Measurements from ENCODE around the gene ARTN.

Gene ARTN

DNA sequence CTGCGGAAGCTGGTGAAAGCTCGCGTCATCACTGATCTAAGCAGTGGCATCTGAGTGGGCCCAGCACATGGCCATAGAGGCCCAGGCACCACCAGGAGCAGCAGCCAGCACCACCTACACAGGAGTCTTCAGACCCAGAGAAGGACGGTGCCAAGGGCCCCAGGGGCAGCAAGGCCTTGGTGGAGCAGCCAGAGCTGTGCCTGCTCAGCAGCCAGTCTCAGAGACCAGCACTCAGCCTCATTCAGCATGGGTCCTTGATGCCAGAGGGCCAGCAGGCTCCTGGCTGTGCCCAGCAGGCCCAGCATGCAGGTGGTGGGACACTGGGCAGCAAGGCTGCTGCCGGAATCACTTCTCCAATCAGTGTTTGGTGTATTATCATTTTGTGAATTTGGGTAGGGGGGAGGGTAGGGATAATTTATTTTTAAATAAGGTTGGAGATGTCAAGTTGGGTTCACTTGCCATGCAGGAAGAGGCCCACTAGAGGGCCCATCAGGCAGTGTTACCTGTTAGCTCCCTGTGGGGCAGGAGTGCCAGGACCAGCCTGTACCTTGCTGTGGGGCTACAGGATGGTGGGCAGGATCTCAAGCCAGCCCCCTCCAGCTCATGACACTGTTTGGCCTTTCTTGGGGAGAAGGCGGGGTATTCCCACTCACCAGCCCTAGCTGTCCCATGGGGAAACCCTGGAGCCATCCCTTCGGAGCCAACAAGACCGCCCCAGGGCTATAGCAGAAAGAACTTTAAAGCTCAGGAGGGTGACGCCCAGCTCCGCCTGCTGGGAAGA lies 3.2 kb upstream of the ARTN start:
- no peak for DNase-seq

DNA sequence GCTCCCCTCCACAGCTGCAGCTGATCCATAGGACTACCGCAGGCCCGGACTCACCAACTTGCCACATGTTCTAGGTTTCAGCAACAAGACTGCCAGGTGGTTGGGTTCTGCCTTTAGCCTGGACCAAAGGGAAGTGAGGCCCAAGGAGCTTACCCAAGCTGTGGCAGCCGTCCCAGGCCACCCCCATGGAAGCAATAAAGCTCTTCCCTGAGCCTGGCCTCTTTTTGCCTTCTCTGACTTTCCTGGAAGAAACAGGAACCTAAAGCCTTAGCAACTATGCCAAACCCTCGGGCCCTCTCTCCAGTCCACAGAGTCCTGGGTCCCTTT lies 2.7 kb upstream of the ARTN start:
- DNase-seq: no peak

DNA sequence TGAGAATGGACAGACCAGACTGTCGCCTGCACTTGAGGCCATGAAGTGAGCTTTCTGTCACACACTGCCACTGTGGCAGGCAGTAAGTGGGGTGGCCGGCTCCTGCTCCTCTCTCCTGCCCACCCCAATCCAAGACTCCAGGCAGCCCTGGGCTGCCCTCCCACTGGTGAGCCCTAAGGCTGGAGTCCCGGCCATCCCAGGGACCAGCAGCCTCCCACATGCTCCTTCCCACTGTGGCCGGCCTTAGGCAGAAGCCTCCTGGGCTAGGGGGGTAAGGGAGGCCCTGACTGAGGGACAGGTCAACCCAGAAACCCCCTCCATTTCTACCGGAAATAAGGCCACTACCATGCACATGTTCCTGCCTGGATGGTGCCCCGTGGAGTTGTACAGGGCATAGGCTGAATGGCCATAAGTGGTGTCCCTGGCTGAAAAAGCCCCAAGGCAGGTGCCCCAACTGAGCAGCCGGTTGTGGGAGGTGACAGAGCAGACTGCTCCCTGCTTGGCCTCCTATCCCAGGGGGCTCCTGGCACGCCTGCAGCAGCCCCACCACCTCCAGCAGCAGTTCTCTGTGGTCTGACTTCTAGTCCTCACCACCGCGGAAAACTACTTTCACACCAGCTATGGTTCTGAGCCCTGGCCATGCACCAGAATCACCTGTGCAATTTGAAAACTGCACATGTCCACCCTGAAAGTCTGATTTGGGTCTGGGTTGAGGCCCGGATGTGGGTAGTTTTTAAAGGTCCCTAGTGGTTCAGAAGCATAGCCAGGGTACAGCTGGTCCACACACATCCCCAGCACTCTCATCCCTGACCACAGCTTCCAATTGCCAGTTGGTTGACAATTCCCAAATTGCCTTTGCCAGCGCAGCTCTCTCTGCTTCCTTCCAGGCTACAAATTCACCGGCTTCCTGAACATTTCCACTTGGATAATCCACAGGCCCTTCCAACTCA lies 1.6 kb upstream of the ARTN start:
- no peak for DNase-seq

DNA sequence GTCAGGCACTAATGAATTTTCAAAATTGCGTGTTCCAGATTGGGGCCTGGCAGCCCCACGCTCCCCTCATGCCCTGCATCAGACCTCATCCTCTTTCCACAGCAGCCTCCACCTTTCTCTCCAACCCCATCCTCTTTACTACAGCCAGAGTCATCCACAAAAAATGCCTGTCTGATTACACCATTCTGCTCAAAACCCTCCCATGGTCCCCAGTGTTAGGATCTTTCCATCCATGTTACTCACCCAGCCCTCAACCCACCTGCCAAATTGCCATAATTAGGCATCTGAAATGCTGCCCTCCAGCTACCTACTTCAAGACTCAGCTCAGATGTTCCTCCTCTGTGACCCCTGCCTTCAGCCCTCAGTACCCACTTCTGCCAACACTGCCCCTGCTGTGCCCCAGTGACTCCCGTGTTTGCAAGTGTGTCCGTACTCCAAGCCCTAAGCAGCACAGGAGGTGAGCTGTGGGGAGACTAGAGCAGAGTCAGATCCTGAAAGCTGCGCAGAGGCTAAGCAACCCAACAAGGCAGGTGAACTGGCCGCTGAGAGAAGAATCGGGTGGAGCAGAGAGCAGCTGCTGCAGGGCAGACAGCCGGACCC lies 715 bp upstream of the ARTN start:
- no peak for DNase-seq

DNA sequence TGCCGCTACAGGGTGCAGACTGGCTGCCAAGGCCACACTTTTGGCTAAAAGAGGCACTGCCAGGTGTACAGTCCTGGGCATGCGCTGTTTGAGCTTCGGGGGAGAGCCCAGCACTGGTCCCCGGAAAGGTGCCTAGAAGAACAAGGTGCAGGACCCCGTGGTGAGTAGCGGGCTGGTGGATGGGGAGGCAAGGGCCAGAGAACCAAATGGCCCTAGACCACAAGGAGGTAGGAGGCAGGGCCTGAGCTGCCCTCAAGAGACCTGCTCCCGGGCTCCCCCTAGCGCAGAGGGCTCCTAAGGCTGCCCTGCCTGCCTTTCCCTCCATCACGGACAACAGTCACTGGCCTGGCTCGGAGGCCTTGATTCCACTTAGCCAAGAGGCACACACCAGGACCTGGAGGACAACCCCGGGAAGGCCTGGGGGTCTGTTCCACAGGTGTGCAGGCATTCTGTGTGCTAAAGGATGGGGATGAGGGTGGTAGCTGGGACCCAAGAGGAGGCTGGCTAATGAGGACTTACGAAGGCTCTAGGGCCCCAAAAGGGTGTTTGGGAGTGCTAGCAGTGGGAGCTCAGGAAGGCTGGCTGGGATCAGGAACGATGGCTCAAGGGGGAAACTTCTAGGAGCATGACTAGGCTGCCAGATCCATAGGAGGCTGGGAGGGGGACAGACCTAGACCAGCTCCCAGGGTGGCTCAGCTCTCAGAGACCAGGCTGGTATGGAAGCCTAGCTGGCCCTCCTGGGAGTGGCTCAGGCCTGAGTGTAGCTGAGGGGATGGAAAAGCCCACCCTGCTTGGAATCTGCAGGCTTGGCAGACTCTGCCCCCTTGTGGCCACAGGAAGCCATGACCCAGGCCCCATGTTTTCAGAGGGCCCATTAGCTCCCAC lies 742 bp downstream of the ARTN start:
- peak in 1 of 2 experiments; percentile 36 for DNase-seq

DNA sequence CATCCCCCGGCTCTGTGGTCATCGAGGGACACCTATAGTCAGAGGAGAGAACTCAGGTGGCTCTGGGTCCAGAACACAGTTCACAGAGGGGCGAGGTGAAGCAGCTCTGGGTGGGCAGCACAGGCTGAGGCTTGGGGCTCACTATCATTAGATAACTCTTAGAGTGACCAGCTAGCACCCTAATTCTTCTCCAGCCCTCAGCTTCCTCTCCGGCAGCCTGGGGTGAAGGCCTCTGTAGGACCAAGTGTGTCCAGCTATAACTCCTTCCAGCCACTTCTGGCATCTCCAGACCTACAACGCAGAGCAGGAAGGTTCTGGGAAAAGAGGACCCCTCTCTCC lies 1.4 kb downstream of the ARTN start:
- DNase-seq: no peak

DNA sequence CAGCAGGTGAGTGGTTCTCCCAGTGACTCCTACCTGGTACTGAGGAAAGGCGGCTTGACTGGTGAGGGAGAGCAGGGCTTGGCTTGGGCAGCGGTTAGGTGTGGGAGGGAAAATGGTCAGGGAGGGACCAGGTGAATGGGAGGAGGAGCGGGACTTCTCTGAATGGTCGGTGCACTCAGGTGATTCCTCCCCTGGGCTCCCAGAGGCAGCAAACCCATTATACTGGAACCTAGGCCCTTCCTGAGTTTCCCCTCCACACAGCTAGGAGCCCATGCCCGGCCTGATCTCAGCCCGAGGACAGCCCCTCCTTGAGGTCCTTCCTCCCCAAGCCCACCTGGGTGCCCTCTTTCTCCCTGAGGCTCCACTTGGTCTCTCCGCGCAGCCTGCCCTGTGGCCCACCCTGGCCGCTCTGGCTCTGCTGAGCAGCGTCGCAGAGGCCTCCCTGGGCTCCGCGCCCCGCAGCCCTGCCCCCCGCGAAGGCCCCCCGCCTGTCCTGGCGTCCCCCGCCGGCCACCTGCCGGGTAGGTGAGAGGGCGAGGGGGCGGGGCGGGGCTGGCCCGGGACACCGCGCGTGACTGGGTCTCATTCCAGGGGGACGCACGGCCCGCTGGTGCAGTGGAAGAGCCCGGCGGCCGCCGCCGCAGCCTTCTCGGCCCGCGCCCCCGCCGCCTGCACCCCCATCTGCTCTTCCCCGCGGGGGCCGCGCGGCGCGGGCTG lies 2.3 kb downstream of the ARTN start:
- no peak for DNase-seq

DNA sequence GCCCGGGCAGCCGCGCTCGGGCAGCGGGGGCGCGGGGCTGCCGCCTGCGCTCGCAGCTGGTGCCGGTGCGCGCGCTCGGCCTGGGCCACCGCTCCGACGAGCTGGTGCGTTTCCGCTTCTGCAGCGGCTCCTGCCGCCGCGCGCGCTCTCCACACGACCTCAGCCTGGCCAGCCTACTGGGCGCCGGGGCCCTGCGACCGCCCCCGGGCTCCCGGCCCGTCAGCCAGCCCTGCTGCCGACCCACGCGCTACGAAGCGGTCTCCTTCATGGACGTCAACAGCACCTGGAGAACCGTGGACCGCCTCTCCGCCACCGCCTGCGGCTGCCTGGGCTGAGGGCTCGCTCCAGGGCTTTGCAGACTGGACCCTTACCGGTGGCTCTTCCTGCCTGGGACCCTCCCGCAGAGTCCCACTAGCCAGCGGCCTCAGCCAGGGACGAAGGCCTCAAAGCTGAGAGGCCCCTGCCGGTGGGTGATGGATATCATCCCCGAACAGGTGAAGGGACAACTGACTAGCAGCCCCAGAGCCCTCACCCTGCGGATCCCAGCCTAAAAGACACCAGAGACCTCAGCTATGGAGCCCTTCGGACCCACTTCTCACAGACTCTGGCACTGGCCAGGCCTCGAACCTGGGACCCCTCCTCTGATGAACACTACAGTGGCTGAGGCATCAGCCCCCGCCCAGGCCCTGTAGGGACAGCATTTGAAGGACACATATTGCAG lies 3.0 kb downstream of the ARTN start:
- DNase-seq: no peak

DNA sequence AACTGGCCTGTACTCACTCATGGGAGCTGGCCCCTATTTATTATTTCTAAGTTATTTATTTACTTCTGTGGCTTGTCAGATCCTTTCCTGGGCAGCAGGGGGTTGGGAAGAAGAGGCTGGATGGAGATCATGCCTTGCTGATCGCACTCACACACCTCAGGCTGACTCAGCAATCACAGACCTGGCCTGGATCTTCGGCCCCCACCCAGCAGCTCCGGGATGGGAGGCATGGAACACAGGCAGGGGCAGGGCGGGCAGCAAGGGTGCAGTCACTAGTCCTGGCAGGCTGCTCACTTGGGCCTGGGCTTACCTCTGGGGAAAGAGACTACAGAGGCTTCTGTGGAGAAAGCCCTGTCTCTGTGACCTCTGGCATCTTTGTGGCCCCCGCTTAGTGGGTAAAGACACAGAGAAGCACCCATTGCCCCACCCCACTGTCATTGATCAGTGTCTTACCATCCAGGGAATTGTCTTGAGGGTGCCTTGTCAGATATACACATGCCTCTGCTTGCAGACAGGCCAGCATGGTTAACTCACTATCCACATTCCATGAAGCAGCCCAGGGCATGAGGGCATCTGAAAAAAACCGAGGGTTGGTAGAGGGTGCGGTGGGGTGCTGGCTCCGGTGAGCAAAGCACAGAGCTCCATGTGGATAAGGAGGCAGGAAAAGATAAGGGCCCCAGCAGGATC lies 3.7 kb downstream of the ARTN start:
- DNase-seq: no peak

DNA sequence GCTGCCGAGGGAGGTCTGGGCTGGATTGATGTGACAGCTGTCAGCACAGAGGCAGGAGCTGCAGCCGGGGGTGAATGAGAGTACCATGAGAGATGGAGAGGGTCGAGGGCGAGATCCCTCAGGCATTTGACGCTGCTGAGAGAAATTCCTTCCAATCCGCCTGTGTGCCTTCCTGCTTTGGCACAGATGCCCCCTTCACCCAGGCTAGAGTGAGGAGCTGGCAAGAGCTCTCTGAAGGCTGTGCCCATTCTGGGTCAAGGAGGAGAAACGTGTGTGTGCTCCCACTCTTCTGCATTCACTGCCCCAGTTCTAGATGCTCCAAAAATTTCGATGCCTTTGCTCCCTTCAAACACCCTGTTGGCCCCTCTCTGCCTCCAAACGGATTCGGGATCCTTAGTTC lies 4.8 kb downstream of the ARTN start:
- DNase-seq: no peak

DNA sequence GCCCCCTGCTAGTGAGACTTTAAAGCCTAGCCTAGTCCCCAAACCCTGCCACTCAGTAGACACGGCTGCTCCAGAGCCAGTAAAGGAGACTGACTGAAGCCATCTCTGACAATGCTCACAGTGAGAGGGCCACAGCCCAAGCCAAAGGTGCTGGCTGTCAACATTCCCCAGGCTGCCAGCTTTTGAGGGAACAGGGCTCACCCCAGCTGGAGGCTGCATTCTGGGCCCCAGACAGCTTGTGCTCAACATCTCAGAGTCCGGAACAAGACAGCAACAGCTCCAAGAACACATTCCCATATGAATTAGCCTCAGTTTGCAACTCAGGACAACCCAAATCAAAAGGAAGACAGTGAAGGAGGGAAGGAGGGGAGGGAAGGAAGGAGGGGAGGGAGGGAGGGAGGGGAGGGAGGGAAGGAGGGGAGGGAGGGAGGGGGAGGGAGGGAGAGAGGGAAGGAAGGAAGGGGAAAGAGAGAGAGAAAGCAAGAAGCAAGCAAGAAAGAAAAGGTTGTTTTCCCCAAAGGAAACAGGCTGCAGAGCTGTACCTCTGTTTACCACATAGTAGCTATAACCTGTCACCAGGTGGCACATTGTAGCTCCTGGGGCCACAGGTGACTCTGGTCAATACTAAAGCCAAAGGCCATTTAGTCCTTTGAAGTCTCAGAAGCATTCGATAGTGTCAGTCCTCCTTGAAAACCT lies 5.4 kb downstream of the ARTN start:
- DNase-seq: no peak

DNA sequence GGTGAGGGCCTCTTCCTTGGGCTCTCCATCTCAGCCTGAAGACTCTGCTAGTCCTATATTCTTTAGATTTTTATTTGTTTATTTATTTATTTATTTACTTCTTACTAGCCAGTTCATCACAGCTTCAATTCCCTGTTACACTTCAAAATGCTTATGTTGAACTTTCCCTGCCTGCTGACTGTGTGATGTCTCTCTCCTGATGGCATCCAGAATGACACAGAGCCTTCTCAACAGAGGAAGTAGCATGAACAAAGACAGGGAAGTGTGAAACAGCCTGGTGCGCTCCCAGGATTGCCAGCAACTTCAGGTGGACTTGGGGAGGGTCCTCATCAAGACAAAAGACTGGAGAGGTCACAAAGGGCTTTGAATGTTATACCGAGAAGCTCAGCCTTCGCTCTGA lies 8.8 kb downstream of the ARTN start:
- DNase-seq: no peak

DNA sequence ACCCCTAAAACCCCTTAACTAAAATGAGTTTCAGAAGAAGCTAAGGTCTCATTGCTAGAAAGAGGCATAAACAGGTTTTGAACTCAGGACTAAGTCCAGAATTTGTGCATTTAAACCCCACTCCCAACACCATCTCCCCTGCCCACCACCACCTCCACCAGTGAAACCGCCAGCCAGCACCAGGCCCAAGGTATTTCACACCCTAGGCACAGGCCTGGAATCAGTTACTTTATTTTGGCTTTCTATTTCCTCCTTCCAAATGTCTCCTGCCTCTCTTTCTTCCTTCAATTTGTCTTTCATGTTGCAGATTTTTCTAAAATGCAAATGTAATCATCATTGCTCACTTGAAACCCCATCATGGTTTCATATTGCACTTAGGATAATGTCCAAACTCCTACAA lies 11.3 kb downstream of the ARTN start:
- no peak for DNase-seq

DNA sequence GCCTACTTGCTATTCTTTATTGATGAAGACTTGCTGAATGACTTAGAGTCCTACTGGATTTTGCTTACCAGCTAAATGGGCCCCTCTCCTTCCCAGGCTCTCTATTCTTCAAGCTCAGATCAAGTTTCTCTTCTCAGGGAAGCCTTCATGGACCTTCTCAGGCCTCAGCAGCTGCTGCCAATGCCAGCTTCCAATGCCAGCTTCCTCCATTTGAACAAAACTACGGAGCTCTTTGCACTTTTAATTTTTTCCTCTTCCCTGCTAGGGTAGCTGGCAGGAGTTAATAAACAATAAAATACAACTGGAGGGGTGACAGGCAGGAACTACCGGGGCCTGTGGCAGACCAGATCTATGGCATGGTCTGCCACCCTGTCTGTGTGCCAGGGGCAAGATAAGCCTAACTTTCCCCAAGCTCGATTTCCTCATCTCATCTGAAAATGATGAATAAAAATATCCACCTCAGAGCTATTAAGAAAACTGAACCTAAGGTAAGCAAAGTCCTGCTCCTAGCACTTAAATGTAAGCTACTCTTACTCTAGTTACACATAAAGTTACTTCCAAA lies 12.2 kb downstream of the ARTN start:
- no peak for DNase-seq

DNA sequence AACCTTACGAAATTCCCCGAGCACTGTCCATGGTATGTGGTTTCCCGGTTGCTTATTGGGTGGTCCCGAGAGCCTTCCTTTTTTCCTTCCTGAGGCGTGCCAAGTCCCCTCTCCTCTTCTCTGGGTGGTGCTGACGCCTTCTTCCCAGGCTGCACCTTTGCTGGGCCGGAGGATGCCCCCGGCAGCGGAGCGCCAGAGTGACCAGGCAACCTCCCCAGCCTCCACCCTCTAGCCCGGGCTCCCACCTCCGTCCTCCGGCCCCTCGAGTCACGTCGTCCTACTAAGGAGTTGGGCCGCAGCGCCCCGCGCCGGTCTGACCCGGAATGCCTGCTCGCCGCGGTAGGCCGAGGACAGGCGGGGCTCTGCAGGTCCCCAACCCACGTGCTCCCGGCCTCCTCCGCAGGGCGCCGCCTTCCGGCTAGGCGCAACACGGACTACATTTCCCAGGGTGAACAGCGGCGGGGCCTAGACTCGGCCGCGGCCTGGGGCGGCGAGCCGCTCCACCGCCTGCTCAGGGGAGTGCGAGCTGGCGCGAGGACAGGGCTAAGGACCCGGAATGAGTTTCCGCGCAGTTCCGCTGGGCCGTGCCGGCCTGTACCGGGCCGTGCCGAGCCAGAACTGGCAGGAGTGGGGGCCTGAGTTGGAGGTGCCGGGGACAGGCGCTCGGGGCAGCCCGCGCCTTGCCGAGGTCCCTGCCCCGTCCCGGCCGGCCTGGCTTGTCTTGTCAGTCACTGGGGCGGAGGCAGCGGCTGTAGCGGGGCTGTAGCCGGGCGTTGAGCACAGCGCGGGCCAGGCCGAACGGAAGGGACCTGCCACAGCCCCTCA lies 12.8 kb downstream of the ARTN start, which contains the start of gene IPO13:
Gene IPO13 (plus strand): TSS at position 715 of the 825 bp plus-strand sequence. CDS start 651 bp downstream, outside the sequence.
- DNase-seq: peak; percentile 90 to 93

DNA sequence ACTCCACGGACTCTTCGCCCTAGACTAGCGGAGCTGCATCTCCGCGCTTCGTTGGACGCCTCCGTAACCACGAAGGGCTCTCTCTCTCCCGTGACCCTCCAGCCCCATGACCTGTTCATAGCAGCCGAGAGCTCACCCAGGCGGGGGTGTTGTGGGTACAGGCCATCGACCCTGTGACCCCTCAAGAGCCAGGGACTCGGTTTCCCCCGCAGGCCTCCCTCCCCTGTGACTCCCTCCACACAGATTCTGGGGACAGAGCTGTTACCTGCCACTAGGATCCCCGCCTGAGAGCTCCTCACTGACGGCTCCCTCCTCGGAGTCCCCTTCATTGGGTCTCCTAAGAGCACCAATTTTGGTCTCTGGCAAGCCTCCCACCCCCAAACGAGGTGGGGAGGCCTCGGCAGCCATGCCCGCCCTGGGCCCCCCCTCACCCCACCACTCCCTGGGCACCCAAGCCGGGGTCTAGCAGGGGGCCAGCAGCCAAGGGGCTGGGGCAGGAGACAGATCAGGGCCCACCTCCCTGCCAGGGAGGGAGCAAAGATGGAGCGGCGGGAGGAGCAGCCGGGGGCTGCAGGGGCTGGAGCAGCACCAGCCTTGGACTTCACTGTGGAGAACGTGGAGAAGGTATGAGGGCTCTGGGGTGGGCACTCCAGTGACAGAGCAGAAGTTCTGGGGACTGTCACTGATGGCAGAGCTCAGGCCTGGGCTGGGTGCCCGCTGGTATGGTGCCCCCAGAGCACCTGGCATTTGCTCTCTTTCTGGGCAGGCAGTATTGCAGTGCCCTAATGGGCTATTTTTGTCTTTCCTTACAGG lies 13.7 kb downstream of the ARTN start:
- DNase-seq: no peak

DNA sequence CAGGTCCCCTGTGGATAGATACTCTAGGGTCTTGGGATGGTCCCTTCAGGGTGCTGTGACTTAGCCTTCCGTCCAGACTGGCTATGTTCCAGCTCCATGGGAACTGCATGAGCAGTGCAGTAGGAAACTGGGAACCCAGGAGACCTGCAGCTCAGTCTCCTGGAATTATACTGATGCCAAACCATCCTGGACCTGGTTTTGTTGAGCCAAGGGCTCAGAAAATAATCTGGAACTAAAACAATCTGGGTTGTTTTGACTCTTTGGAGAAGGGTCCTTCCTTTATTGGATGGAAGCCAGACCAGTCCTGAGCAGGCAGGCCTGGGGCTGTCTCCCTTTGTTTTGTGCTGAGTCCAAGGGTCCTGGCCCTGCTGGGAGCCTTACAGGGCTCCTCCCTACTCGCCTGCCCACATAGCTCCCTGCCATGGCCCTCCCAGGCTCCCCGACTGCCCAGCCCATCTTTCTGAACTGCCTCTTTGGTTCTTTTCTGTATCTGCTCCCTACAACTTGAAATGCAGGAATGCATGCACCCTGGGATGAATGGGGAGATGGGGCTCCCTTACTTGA lies 14.4 kb downstream of the ARTN start:
- DNase-seq: no peak

DNA sequence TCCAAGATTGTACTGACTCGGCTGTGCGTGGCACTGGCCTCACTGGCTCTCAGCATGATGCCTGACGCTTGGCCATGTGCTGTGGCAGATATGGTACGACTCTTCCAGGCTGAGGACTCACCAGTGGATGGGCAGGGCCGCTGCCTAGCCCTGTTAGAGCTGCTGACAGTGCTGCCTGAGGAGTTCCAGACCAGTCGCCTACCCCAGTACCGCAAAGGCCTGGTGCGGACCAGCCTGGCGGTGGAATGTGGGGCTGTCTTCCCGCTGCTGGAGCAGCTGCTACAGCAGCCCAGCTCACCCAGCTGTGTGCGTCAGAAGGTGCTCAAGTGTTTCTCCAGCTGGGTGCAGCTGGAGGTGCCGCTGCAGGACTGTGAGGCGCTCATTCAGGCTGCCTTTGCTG lies 16.1 kb downstream of the ARTN start:
- no peak for DNase-seq

All from NCI-H187 (cell line).